Right ventricle myocardium inferior (tissue), 1 donor: ENCODE measurements around the gene ZNF280A. TPM values are rescaled to one million over a fixed set of nuclear protein-coding genes. Genes with fewer than 3 reads are reported as not detected.

Experiments used
- ATAC-seq: fragments of 200-7000 bp; cut with Tn5 transposase; one replicate; pipeline ENCODE4 v1.9.1; 2020; ENCODE audit warnings: mild to moderate bottlenecking, moderate library complexity
- DNase-seq: peaks from one replicate; pipeline ENCODE4 v3.0.0; 2021; ENCODE audit errors: missing footprints
- intact Hi-C: fragments of 100-400 bp; cut with DNase I; formaldehyde crosslinking; loops from one replicate; pipeline ENCODE4 v1.11.0; 2022
- long read RNA-seq: library from polyadenylated mRNA; unstranded; transcript quantifications from one replicate; pipeline ENCODE4 v2.0.0, GENCODE V29; 2021
- total RNA-seq: library from RNA; stranded (reverse); fragmentation: NEBNext Ultra II Directional; extraction: Animal tissue kit (Norgen Biotek cat#: 25700); gene quantifications from one replicate; pipeline ENCODE4 v1.2.1, GENCODE V29; 2021
- donor health status: DM: no; HTN: yes; CAD: no; lungs with severe emphysema.

The ZNF280A gene, protein sequence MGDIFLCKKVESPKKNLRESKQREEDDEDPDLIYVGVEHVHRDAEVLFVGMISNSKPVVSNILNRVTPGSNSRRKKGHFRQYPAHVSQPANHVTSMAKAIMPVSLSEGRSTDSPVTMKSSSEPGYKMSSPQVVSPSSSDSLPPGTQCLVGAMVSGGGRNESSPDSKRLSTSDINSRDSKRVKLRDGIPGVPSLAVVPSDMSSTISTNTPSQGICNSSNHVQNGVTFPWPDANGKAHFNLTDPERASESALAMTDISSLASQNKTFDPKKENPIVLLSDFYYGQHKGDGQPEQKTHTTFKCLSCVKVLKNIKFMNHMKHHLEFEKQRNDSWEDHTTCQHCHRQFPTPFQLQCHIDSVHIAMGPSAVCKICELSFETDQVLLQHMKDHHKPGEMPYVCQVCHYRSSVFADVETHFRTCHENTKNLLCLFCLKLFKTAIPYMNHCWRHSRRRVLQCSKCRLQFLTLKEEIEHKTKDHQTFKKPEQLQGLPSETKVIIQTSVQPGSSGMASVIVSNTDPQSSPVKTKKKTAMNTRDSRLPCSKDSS
- not detected for total RNA-seq
- long read RNA-seq: 0 reads

DNA sequence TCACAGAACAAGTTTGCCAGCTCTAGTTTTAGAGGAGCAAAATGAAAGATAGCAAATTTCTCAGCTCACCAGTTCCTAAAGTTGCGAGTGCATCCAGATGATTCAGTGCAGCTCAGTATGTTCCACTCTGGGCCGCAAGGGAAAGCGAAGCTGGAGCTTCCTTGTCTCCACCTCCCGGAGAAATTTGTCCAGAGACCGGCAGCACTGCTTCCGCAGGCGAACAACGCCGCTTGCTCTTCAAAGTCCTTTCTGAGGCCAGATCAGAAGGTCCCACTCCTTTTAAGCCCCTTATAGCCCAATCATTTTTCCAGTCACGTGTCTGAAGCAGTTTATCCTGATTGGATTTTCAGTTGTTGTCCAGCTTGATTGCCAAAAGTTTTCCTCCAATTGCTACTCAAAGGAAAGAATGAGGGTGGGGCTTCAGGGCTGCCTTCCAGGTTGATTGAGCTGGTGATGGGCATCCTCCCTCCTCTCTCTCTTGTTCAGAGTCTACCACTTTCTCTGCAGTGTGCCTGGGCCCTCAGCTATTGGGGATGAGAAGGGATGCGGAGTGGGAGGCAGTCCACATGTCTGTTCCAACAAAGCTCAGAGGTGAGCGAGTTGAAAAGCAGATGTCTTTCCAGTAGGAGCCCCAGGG lies at the start of gene ZNF280A:
Gene ZNF280A, minus strand, starts transcription at position 251 of the 637 bp plus-strand sequence. CDS start 4,640 bp downstream, outside the sequence.
- ATAC-seq: peak; percentile 37
- intact Hi-C loops: no loop called here
- no peak for DNase-seq

DNA sequence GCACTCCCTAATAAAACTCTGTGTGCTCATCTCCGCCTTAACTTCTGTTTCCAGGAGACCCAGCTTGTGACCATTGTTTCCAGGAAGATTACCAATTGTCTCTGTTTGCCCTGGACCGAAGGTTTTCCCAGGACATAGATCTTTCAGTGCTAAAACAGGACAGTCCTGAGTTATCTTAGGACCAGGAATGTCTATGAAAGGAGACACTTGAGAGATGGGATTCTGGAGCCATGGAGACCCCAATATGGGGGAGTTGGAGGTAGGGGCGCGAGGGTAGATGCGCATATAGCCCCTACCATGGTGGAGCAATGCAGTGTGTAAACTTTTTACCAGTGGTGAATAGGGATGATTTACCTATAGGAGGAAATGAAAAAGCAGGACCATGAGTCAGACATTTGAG lies 49.1 kb upstream of the ZNF280A start:
- ATAC-seq (no peak), DNase-seq (no peak)
- intact Hi-C loops: no loop called here

DNA sequence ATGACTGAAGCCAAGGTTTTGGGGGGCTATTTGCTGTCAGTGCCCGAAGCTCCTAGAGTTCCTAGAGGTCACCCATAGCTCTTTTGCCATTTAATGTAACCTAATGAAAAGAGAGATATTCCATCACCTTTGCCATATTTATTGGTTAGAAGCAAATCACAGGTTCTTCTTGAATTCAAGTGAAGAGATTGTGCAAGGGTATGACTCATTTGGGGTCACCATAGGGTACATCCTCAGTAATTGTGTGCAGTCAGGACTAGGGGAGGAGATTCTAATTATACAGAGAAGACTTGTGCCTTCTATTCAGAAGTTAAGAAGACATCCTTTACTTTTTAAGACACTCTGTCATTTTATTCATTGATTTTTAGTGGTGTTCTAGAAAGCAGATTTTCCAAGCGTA lies 45.9 kb upstream of the ZNF280A start:
- ATAC-seq (no peak), DNase-seq (no peak)
- intact Hi-C loops: no loop called here

DNA sequence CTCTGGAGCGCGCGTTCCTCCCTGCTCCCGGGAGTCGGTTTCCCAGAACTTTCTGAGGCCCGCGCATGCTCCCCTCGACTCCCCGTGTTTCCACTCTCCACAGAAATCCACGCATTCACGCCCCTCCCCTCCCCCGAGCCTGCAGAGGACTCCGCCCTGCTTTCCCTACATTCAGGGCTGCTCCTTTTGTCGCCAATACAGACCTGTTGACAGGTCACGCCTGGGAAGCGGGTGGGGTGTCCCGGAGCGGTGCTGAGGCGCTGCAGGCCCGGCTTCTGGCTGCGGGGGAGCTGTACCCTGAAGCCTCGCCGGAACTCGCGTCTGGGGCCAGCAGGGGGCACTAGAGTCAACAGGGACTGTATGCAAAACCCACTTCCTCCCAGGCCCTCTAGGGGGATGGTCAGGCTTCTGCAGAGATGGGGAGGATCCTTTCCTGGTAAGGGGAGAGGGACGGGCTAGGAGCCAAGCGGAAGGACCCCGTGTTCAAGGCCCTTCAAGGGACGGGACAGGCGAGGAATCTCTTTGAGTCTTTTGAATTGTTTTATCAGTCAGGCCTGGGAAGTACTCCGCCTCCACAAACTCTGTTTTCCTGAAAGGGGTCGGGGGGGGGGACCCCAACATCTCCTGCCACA lies 39.0 kb upstream of the ZNF280A start, which contains the start of gene PRAME:
Gene PRAME, minus strand, starts transcription at position 294 of the 632 bp plus-strand sequence. CDS start 2,433 bp downstream, outside the sequence.
- DNase-seq (peak; percentile 69), ATAC-seq (peak; percentile 54)
- intact Hi-C loops: no loop called here

DNA sequence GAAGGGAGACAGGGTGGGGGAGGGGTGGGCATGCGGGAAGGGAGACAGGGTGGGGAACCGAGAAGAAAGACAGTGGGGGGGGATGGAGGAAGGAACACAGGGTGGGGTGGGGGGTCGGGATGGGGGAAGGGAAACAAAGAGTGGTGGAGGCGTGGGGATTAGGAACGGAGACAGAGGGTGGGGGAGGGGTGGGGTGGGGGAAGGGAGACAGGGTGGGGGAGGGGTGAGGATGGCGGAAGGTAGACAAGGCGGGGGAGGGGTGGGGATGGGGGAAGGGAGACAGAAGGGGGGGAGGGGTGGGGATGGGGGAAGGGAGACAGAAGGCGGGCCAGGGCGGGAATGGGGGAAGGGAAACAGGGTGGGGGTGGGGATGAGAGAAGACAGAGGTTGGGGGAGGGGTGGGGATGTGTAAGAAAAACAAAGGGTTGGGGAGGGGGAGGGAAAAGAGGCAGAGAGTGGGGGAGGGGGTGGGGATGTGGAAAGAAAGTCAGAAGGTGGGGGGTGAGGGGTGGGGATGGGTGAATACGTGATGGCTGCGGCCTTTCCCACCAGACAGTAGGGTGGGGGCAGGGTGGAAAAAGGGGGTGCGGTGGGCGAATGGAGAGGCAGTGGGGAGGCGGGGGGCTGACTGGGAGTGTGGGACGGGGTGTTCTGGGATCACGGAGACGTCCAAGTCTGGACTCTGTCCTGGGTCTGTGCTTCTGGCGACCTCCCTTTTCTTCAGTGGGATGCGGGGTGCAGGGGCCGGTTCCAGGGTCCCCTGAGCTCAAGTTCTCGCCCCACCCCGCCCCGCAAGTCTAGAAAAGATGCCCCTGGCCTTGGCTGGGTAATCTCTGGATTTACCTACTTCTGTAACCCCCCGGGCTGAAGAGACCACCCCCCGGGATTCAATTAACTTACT lies 38.3 kb upstream of the ZNF280A start:
- intact Hi-C loops: no loop called here
- ATAC-seq: no peak
- DNase-seq: no peak

DNA sequence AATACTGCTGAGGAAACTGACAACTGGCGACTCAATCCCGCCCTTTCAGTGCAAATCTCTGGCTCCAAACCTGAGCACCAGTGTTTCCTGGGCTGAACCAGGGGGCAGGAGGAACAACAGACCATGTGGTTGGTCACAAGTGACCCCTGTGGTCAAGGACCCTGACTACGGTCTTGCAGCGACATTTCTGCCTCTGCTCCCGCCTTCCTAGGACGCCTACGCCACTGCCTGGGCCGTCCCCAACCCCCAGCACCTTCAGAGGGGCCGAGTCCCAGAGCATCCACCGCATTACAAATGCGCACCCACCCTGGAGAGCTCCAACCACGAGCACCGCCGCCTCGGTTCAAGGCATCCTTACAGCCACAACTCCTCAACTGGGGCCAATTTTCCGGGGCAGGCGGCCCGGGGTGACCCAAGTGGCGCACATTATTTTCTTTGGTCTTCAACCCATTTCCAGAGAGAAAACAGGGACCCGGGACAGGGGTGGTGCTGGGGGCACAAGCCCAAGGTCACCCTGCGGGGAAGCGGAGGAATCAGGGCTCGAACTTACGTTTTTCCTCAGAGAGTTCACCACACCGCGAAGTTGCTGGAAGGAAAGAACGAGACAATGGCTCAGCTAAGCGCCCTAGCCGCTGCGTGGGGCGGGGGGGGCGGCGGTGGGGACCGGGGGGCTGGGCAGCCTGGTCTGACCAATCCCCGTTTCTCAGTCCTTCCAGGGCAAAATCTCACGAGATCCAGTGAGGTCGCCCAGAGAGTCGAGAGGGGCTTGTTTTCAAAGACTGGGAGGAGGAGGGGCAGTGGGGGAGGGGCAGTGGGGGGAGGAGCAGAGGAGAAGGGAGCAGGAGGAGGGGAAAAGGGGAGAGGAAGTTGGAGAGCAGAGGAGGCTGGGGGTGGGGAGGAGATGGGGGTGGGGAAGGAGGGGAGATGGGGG lies 37.2 kb upstream of the ZNF280A start:
- DNase-seq: no peak
- intact Hi-C loops: no loop called here
- no peak for ATAC-seq

DNA sequence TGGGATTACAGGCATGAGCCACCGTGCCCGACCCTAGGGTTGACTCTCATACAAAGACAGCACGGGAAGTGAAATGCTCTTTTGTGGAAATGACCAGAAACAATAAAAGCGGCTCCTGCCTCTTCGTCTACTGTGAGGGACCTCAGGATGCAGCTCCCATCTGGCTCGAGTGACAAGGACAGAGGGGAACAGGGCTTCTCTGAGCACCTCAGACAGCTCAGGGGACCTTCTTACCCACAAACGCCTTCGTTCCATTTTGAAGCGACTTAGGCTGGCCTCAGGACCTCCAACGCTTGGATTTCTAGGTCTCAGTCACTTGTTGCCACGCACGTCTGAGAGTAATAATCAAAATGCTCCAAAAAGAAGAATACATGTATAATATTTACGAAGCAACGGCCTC lies 36.5 kb upstream of the ZNF280A start:
- intact Hi-C loops: no loop called here
- ATAC-seq: no peak
- DNase-seq: no peak

DNA sequence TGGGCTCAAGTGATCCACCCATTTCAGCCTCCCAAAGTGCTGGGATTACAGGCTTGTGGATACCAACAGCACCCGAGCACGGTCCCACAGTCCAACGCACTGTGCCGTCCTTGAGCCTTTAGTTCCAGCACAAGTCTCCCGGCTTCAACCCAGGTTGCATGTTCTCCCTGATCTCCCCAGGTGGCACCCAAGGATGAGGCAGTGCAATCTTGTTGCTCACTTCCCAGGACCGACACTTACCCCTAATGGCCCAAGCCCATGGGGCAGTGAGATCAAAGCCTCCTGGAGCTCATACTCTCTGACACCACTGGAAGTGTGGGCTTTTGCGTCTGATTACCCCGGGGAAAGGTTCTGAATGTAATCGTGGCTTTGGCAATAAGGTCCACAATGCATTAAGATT lies 35.5 kb upstream of the ZNF280A start:
- intact Hi-C loops: no loop called here
- ATAC-seq (no peak), DNase-seq (no peak)

DNA sequence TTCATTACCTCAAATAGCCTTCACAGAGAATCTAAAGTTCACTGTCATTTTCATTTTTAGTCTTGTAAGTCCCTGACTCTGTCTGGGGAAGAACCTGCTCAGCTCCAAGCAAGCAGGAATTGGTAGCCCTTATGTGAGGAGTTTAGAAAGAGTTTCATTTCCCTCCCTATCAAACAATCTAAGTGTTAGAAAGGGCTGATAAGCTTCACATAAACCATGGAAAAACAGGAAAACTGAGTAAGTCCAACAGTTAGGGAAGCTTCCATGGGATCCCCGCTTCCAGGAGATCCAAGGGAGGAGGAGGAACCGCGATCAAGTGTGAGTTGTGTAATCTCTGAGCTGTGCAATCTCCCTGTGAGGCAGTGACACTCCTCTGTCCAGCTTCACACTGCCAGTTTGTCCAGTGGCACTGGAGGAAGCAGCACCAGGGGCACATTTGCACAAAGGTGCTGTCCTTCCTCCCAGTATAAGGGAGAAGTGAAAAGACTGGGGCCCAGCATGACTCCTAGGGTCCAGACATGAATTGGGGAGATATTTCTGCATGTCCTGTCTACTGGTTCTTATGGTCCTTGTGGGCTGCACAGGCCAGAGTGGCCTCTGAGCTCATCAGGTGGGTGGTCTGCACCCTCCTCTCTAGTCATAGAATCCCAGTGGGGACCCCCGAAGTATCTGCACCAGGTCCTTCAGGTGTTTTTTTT lies 34.7 kb upstream of the ZNF280A start:
- intact Hi-C loops: no loop called here
- DNase-seq: no peak
- ATAC-seq: no peak

DNA sequence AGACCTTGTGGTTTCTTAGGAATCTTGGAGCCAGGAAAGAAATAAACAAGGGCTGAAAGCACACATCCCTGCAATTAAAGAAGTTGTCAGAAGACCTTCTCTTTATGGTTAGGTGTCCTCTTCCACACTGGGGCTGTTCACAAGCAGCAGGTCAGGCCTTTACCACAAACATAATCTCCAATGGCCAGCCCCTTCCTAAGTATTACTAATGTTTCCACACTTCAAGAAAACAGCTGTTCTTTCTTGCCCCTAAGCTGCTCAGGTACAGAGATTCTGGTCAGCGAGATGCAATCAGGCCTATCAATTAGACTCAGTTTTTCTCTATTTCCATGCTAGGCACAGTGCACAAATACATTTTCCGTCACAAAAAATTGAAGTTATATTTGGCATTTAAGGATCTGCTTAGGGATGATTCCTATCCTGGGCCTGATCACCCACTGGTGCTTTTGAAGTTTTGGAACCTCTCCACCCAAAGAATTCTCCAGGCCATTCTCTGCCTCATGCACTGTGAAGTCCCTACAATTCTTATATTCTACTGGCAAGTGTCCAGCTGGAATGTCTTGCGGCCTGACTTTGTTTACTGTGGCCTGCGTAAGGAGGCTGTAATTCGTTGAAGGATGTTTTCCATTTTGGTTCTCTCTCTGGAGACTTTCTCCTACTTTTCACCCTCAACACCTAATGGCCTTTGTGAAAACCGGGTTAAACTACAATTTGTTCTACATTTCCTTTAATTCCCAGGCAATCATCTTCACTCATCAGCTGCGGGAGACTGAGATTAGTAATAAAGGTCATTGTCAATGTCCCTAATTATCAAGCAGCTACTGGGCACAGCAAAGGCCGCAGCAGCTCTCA lies 33.9 kb upstream of the ZNF280A start:
- intact Hi-C loops: no loop called here
- DNase-seq (no peak), ATAC-seq (no peak)

DNA sequence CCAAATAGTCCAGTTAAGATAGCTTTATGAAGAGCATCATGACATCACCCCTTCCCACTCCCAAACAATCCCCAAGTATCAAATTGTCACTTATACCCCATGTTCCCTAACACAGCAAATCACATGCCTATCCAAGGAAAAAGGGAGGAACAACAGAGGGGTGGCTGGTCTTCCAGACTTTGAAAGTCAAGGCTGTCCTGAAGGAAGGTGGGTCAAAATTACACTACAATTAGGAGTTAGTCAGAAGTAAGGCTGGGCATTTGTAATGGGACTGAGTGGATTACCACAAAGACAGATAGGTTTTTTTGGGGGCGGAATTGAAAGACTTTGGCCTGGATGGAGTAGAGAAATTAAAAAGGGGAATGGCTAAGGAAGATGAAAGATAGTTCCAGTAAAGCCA lies 33.1 kb upstream of the ZNF280A start:
- intact Hi-C loops: no loop called here
- no peak for ATAC-seq
- no peak for DNase-seq

DNA sequence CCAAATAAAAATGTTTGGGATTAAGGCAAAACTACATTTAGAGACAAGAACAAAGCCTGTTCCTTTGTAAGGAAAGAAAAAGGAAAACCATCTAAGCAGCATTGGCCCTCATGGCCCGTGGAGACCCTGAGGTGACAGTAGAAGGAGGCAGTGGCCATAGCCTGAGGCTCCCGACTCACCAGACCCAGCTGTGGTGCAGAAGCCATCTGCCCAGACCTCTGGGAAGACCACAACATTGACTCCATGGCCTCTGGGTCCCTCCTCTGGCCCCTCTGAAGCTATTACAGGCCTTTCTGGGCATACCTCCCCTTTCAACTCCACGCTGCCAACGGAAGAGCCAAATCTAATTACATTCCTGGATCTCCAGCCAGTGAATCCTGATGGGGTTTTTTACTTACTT lies 32.6 kb upstream of the ZNF280A start:
- DNase-seq (no peak), ATAC-seq (no peak)
- intact Hi-C loops: no loop called here

DNA sequence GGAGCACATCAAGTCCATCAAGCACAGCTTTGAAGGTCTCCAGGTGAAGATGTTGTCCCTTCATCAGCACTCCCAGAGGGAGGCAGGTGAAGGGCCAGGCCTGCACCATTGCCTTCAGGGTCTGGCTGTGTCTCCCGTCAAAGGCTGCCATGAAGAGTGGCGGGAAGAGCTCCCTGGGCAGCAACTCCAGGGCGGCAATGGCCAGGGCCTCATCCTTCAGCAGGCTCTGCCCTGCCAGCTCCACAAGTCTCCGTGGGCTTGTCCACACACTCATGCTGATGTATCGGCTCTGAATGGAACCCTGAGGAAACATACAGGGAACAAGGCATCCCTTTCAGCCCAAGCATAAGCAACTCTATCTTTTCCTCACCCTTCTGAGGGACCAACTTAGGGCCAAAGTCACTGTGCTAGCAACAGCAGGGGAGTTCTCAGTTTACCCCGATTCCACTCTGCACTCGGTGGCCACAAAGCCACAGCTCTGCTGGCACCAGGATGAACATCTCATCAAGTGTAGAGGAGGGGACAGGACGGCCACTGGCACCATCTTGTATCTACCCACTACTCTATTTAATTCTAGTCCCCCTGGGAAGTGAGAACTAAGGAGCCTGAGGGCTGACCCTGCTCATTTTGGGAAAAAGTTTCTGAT lies 30.8 kb upstream of the ZNF280A start:
- ATAC-seq (no peak), DNase-seq (no peak)
- intact Hi-C loops: no loop called here

DNA sequence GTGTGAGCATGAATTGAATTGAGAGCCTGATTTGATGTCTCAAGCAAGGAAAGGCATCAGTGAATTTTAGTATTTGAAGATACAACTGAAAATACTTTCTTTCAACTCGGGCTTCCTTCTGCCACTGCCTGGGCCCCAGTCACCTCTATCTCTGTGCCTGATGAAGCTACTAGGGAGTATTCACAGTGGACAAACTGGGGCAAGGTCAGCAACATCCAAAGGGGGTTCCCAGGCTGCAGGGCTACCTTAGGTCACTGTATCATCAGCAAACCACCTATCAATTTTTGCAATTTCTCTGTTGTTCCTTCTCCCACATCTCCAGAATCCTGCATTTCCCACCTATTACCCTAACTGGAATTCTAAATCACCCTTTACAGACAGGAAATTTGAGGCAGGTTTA lies 28.8 kb upstream of the ZNF280A start:
- intact Hi-C loops: no loop called here
- ATAC-seq (no peak), DNase-seq (no peak)

DNA sequence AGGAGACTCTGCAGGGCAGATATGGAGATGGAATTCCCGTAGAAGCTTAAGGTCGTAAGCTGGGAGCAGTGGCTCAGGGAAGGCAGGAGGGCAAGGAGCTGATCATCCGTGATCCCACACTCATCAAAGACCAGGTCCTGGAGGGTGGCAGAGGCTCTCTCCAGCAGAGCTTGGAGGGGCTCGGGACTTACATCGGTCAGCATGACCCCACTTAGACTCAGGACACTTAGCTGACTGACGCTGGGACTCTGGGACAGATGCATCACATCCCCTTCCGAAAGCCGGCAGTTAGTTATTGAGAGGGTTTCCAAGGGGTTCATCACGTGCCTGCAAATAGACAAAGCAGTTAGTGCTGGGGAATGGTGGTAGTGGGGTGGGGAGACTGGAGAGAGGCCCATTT lies 28.2 kb upstream of the ZNF280A start:
- ATAC-seq: no peak
- DNase-seq: no peak
- intact Hi-C loops: no loop called here
